HG02840 (cell line): ENCODE results near the gene SNAPC3.
"Not testable (repeated sequence)": the region's sequence is repeated elsewhere in the genome, so short reads cannot be mapped to it uniquely, and the experiment has no call there.

Experiments
- ATAC-seq: cut with Tn5 transposase; IDR thresholded peaks from one replicate; pipeline ENCODE4 v1.9.1; 2021; ENCODE audit warnings: mild to moderate bottlenecking, moderate library complexity, moderate number of reproducible peaks; ENCODE audit not compliant: unreplicated experiment, low FRiP score

Gene SNAPC3

DNA sequence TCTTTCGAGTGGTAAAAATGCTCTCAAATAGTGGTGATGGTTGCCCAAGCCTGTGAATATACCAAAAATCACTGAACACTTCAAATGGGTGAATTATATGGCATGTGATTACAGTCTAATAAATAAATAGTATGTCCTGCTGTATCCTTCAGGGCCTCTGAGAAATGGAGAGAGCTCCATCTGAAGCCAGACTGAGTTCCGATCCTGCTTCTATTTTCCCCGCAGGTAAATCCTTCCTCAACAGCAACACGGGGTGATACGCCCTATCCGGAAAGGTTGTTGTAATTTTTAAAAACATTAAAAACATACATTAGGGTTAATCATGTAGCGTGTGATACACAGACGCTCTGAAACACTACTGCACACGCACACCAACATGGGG is 695 bp upstream of the SNAPC3 start:
- no peak for ATAC-seq

DNA sequence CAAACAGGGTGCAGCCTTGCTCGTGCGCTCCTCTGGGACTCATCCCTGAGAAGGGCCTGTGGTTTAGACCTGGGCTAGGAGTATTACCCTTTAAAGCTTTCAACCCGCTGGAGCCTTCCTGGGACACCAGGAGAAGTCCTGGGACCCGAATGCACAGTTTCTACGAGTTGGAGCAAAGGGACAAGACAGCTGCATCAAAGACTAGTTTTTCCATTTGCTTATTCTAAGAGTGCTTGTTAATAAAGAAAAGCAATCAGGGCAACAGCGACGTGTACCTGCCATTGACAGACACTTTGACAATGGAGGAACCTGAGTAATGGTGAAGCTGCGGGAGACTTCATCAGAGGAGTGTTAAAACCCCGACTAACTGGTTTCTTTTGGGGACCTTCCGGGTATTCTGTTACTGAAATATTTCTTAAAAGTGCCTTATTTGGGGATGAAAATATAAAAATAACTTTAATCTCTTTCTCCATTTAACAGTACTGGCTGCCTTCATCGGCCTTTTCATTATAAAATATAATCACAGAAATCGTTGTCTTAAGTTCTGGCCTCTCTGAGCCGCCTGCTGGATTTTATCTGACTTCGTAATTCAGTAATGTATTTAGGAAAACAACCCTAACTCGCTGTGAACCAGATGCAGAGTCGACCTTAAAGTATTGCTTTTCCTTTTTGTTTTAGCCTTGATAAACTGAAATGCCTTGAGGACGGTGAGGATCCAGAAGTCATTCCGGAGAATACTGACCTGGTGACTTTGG is 732 bp downstream of the SNAPC3 start:
- peak; percentile 6 for ATAC-seq

DNA sequence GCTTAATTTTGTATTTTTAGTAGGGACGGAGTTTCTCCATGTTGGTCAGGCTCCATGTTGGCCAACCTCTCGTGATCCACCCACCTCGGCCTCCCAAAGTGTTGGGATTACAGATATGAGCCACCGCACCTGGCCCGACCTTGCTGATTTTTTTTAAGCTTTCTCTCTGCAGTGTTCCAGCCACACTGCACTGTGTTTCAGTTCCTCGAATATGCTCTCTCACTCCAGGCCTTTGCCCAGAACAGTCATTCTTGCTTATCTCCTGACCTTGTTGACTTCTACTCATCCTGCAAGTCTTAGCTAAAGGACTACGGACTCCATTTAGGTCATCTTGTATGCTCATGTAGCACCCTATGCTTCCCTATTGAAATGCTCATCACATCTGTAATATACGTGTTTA is 3.3 kb downstream of the SNAPC3 start:
- peak; percentile 34 for ATAC-seq

DNA sequence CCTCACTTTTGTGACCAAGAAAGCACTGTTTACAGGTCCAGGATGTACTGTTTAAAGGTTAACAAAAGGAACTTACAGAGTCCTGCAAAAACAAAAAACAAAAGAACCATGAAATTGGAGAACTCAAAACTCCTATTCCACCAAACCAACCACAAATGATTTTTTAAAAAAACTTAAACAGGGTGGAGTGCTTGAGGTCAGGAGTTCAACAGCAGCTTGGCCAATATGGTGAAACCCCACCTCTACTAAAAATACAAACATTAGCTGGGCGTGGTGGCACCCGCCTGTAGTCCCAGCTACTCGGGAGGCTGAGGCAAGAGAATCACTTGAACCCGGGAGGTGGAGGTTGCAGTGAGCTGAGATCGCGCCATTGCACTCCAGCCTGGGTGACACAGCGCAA is 5.0 kb downstream of the SNAPC3 start:
- not testable (repeated sequence) for ATAC-seq

DNA sequence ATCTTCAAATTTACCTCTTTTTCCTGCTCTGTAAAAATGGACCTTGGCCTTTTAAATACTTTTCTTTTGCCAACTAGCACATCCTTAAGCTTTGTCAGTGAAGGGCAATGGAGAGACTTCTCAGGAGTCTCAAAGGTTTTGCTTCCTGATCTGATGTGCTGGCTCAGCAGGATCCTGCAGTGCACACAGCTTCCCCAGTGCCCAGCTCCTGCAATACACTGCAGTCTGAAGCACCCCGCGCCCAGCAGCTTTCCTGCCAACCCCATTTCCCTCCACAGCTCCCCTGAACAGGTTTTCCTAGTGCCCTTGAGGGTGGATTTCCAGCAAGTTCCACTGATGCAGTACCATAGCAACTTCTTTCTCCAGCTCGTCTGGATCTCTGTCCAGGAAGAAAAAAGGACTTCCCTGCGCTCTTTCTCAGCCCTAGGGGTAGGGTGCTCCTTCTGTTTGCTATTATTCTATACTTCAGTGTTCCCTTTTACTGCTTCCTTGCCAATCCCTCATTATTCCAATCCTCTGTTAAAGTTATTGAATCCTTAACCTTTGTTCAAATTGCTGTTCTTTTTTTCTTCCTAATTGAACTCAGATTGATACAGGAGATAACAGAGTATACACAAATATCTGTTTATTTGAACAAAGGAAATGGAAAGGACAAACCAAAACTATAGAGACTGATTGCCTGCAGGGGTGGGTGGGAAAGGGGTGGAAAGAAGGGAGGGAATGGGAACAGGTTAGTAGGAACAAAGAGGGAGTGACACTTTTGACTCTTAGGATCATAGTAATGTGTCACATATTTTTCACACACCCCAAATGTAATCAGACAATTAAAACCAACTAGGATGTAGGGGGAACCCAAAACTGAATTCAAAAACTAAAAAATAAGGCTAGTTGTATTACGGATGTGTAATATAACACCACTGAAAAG is 8.5 kb downstream of the SNAPC3 start:
- ATAC-seq: no peak

DNA sequence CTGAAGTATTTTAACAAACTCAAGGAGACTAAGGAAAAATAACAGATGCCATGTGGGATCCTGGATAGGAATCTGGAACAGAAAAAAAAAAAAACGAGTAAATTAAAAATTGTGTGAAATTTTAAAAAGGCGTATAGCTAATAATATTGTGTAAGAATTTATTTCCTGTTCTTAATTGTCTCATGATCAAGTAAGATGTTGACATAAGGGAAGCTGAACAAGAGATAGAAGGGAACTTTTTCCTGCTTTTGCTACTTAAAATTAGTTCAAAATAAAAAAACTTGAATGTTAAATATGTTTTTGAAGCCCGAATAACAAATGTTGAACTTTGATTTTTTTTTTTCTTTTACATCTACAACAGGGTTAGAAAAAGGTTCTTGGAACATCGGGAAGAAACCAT is 10.5 kb downstream of the SNAPC3 start:
- no peak for ATAC-seq

DNA sequence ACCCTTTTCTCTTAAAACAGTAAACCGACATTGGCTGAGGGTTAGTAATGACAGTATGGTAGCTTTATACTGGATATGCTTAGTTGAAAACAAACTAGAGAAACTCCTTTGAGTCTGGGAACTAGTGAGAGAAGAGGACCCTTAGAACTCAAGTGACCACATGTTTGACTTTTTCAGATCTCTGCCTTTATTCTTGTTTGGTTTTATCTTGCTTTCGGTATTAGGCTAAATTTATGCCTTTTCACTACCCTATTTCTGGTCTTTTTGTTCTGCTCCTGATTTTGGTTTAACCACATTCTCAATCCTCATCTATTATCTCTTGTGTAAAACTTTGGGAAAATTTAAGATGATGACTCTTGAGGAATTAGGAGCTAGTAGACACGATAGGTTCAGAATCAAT is 11.0 kb downstream of the SNAPC3 start:
- ATAC-seq: no peak

DNA sequence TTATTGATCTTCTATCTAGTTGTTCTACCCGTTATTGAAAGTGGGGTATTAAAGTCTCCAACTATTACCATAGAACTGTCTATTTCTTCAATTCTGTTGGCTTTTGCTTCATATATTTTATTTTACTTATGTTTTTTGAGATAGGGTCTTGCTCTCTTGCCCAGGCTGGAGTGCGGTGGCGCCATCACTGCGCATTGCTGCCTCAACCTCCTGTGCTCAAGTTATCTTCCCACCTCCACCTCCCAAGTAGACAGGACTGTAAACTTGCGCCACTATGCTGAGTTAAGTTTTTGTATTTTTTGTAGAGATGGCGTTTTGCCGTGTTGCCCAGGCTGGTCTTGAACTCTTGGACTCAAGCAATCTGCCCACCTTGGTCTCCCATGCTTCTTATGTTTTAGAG is 16.2 kb downstream of the SNAPC3 start:
- no peak for ATAC-seq

DNA sequence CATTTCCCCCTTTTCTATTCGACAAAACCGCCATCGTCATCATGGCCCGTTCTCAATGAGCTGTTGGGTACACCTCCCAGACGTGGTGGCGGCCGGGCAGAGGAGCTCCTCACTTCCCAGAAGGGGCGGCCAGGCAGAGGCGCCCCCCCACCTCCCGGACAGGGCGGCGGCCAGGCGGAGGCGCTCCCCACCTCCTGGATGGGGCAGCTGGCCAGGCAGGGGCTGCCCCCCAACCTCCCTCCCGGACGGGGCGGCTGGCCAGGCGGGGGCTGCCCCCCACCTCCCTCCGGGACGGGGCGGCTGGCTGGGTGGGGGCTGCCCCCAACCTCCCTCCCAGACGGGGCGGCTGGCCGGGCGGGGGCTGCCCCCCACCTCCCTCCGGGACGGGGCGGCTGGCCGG is 19.2 kb downstream of the SNAPC3 start:
- not testable (repeated sequence) for ATAC-seq

DNA sequence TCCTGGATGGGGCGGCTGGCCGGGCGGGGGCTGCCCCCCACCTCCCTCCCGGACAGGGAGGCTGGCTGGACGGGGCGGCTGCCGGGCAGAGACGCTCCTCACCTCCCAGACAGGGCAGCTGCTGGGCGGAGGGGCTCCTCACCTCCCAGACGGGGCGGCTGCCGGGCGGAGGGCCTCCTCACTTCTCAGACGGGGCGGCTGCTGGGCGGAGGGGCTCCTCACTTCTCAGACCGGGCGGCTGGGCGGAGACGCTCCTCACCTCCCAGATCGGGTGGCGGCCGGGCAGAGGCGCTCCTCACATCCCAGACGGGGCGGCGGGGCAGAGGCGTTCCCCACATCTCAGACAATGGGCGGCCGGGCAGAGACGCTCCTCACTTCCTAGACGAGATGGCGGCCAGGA is 19.6 kb downstream of the SNAPC3 start:
- not testable (repeated sequence) for ATAC-seq

DNA sequence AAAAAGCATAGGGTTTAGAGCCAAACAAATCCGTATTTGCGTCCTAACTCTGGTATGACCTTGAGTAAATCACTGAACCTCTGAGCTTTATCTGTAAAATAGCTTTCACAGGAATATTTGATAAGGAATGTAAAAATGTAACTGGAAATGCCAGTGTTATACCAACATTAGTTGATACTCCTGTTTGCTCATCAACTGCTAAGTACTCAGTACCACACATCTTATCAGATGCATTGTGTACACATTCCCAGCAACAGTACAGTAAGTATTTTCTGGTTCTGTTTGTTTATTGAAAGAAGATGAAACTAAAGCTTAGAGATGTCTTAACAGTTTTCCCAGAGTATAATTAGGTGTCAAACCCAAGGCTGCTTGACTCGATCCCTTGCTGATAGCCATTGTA is 21.5 kb downstream of the SNAPC3 start:
- ATAC-seq: no peak

DNA sequence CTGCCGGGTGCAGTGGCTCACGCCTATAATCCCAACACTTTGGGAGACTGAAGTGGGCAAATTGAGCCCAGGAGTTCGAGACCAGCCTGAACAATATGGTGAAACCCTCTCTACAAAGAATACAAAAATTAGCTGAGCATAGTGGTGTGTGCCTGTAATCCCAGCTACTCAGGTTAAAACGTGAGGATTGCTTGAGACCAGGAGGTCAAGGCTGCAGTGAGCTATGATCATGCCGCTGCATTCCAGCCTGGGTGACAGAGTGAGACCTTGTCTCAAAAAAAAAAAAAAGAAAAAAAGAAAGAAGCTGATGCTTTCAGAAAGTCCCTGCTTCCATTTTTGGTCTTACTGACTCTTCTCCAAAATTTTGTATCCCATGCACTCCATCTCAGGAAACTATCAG is 31.3 kb downstream of the SNAPC3 start:
- ATAC-seq: no peak

DNA sequence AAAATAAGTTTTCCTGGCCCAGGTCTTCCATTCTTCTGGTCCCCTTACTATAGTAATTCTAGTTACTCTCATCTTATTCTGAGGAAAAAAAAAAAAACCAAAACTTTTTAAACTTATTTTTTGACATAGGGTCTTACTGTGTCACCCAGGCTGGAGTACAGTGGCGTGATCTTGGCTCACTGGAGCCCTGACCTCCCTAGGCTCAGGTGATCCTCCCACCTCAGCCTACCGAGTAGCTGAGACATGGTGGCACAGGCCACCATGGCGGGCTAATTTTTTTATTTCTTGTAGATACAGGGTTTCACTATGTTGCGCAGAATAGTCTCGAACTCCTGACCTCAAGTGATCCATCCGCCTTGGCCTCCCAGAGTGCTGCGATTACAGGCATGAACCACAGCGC is 38.4 kb downstream of the SNAPC3 start:
- ATAC-seq: no peak

DNA sequence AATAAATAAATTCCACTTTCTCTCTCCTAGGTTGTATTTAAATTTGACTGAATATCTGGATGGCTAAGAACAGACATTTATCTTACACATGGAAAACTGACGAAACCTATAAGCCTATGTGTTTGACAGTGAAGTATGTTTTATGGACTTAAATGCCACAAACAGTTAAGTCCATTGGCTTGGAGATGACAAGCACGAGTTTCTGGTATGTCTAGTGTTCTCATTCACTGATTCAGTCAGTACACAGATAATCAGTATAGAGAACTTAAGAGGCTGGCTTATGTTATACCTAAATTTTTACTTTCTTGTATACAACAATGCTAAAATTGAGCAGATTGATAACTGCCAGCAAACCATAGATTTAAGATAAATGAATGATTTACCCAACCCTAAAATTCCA is 38.9 kb downstream of the SNAPC3 start:
- no peak for ATAC-seq

DNA sequence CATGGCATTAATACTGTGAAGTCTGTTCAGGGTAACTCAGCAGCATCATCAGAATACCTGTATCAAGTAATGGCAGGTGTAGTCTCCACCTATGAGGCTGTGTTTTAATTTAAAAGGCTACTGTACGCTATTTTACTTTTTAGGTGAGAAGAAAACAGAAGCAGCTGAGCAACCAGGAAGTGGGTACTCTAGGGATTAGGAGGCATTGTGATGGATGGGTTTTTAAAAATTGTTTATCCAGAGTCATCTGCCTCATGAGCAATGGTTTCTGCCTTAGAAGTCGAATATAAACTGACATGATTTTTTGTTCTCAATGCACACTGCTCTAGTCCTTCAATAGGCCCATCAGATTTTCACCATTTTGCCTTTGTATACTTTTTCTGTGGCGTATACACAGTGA is 45.5 kb downstream of the SNAPC3 start:
- ATAC-seq: no peak

DNA sequence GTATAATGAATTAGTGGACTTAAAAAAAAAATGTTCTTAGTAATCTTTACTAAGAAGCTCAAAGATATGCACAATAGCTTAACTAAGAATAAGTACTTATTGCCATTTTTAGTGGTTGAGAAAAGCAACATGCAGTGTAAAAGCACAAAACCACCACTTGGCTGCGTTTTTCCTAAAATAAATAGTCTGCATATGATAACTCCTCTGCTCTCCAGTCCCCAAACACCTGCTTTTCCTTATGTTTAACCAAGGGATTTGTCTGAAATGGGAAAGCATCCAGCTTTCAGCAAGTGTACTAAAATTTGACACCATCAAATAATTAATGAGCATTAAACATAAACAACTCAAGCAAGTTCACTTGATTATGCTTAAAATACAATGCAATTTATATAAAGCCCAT is 46.7 kb downstream of the SNAPC3 start:
- ATAC-seq: no peak

DNA sequence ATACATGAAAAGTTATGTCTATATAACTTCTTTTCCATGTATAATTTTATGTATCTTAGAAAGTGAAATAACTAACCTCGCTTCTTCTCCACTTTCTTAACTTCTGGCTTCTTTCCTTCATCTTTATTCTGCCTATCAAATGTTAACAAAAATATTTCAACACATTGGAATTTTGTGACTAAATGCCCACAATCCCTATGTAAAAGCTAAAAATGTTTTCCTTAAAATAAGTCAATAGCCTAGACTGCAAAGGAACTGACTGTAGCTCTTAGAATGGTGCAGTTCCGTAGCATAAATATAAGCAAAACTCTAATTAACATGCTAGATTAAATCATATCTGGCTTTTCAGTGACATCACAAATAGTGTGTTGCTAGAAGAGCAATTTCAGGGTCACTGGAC is 47.2 kb downstream of the SNAPC3 start:
- ATAC-seq: no peak

DNA sequence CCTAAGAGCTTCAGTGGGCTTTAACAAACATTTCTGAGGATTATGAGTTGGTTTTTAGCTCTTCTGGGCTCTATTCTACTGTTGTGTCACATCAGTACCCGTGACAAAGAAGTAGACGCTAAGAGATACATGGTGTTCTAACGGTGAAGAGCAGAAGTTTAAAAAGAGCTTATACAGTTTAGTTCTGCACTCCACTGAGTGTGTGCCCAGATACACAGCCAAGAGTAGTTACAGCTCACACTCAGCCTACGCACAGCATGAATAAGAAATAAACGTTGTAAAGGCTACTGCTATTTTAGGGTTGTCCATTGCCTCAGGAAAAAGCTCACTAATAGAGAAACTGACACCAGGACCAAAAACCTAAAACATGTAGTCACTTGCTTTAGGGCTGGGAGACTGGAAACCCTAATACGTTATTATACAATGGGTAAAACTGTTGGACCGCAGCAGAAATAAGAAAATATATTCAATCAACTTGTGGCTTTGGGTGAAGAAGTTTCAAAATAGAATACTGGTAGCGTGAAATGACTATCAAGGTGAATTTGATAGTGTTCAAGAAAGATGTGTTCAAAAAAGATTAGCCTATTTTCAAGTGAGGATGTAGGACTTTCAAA is 53.4 kb downstream of the SNAPC3 start:
- ATAC-seq: no peak

DNA sequence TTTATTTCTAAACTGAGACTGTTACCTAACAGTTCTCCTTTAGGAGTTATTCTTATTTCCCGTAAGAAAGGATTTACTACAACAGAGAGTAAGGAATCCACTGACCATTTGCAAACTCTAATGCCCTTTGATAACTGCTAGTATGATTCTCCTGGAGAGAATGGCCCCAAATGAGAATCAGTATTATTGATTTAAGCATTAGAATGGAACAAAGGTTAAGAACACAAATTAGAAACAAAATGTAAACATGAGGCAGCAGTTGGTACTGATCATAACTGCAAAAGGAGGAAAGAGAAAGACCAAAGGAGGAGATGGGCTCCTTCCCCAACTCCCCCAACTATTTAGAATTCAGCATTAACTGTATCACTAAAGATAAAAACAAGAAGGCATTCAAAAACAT is 57.4 kb downstream of the SNAPC3 start:
- ATAC-seq: no peak

DNA sequence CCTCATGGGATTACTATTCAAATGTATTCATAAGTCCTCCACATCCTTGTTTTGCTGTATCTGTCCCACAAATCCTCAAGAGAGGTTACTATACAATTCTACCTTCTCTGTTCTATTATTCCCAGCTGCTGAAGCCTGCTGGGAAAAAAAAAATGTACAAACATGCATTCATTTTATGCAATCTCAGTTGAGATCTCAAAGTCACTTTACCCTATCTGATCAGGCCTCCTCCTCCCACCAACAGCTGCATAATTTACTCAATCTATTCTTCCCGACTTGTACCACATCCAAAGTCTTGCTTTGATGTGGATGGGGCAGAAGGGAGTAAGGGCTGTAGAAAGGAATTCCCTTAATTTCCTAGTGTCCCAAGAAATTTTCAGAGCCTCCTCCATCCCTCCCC is 59.5 kb downstream of the SNAPC3 start:
- no peak for ATAC-seq

DNA sequence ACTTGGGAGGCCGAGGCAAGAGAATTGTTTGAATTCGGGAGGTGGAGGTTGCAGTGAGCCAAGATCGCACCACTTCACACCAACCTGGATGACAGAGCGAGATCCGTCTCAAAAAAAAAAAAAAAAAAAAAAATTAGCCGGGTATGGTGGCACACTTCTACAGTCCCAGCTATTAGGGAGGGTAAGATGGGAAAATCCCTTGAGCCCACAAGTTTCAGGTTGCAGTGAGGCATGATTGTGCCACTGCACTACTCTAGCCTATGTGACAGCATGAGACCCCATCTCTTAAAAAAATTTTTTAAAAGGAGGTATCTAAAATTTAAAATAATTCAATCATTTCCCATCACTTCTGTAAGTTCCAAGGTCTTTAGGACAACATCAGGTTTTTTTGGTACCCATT is 62.1 kb downstream of the SNAPC3 start:
- no peak for ATAC-seq
